ENCODE results near the gene ARL11. TPM values are rescaled to one million over a fixed set of nuclear protein-coding genes. Genes with fewer than 3 reads are reported as not detected.
"Not testable (repeated sequence)": the region's sequence is repeated elsewhere in the genome, so short reads cannot be mapped to it uniquely, and the experiment has no call there.

Gene ARL11
- total RNA-seq, 1 donor from 2014 or later = 2.9 TPM

DNA sequence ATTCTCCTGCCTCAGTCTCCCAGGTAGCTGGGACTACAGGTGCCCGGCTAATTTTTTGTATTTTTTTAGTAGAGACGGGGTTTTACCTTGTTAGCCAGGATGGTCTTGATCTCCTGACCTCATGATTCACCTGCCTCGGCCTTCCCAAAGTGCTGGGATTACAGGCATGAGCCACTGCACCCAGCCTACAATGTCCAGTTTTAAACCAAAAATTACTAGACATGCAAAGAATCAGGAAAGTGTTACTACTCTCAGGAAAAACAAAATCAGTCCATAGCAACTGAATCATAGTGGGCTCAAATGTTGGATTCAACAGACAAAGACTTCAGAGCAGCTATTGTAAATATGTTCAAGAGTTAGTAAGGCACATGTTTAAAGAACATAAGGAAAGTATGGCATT lies 16.3 kb upstream of the ARL11 start:
- not testable (repeated sequence) for DNase-seq (ENCODE audit: low spot score)

DNA sequence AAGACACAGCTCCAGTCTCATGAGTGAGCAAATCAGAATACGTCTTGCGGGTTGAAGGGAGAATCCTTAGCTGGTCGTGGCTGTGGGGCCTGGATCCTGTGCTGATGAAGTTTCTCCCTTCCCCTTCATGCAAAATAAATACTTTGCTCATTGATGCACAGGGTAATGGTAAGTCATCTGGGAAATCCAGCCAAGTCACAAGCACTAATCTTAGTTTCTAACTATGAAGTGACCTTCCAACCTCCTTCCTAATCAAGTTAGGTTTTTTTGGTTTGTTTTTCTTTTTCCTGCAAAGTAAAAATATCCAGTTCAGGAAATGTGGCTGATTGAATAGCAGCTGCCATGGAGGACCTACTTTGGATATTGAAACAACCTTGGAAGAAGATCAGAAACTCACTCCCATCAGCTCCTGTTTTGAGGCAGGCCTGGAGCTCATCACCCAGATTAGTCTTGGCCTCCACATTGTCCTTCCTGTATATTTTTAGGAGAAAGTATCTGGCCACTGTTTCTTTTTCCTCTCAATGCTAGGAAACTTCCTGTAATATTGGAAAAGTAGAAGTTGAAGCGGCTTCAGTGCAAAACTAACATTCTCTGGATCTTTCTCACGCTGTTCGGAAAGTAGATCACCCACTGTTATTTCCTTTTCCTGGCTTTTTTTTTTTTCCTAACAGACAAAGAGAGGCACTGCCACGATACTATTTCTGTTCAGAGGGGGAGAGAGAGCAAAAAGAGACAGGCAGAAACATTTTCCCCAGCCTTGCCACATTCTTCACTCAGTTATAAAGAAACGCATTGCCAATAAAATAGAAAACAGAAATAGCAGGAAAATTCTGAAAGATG lies 12.3 kb upstream of the ARL11 start:
- DNase-seq (ENCODE audit: low spot score) = peak; percentile 51

- no peak for DNase-seq (ENCODE audit: low spot score)
Observed at GRCh38 chr13:49616676-49617065, 11.6 kb upstream of the ARL11 start.

DNA sequence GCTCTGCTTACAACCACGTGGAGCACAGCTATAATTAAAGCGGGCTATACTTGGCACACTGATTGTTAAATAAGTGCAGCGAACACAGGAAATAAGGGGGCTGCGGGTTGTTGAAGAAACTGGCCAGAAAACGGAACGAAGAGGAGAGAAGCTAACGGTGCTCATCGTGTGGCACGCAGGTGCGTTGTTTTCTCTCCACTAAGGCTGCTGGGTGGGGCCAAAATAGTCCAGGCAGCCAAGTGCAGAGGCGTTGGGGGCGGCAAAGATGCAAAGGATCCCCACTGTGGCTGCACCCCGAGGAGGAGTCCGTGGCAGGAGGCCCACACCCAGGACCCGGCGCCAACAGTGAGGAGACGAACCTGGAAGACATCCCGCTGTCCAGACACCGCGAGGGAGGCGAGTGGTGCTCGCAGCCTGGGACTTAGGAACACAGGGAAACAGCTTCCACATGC lies 8.1 kb upstream of the ARL11 start:
- DNase-seq (ENCODE audit: low spot score) = no peak

DNA sequence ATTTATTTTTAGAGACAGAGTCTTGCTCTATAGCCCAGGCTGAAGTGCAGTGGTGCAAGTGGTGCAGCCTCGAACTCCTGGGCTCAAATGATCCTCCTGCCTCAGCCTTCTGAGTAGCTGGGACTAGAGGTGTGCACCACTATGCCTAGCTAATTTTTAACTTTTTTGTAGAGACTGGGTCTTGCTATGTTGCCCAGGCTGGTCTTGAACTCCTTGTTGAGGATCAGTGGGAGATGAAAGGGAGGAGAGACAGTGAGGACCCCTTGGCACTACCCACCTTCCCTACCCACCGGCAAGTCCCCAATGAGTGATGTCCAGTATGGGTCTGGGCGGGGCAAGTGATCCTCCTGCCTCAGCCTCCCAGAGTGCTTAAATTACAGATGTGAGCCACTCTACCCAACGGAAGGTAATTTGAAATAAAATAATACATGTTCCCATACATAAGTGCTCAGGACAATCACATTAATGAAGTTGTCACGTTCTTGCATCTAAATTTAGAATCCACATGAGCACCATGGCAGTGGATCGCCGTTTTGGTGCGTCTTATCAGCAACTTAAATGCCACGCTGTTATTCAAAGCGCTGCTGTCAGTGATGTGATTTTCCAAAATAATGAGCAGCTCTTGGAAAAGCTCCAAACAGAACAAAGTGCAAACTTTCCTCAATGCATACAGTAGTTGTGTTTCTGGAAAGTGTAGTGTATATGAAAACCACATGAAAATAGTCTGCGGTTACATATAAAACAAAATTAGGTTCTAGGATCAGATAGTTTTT lies 5.9 kb upstream of the ARL11 start:
- DNase-seq (ENCODE audit: low spot score) = no peak

DNA sequence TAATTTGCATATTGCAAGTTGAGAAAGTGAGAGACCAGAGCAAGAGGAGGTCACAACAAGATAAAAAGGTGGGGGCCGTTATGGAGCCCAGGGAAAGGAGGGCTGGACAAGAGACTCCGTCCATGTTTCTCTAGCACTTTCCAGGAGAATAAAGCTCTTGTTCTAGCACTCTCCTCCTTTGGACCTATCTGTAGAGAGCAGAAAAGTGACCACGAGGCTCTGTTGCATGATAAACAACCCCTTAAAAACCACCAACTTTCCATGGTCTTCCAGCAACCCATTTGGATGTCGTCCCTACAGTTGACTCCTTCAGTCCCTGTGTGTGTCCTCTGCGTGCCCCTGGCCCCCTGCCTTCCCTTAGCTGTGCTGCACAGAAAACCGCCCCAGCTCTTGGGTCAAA lies 4.1 kb upstream of the ARL11 start:
- no peak for DNase-seq (ENCODE audit: low spot score)

DNA sequence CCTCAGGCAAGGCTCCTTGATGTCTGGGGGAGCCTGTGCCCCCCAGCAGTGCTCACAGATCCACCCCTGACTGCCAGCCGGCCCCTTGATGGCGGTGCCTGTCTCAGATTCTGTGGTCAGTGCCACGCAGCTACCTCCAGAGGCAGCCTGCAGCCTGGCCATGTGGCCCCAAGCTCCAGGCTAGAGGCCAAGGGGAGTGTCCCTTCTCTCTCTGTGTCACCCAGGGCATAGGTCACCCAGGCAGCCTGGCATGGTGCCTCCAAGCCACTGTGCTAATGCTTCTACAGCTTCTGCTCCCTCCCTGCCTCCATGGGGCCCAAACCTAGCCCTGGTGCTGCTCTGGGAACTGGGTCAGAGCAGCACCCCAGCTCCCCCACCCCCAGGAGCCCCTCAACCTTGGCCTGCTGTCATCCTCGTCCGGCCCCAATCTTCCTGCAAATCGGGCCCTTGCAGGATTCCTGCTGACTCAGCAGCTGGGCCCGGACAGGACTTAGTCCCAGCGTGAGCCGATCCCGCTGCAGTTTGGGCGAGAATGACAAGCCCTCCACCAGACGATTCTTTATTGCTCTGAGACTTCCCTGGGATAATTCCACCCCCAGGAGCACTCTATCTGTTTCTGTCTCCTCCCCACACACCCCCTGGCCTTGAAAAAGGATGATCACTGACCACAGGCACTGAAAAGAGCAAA lies 2.8 kb upstream of the ARL11 start:
- DNase-seq (ENCODE audit: low spot score) = peak; percentile 63

GRCh38 chr13:49629196-49629938 lies 1.1 kb downstream of the ARL11 start:
- no peak for DNase-seq (ENCODE audit: low spot score)

DNA sequence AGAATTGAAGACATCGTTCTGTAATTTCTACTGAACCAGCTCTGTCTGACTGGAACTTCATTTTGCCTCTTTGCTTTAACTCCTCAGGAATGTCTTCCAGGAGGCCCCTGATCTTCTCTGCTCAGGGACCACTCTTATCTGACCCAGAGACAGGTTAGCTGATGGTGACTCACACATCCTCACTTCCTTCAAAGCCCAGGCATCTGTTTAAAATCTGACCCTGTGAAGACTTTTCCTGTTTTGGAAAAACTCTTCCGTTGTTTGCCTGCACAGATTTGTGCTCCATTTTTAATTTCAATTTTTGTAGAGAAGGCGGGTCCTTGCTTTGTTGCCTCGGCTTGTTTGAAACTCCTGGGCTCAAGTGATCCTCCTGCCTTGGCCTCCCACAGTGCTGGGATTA lies 1.6 kb downstream of the ARL11 start:
- no peak for DNase-seq (ENCODE audit: low spot score)

GRCh38 chr13:49630580-49630979 lies 2.3 kb downstream of the ARL11 start:
- DNase-seq (ENCODE audit: low spot score) = no peak

- no peak for DNase-seq (ENCODE audit: low spot score)
Observed at GRCh38 chr13:49632156-49632555, 3.8 kb downstream of the ARL11 start.

GRCh38 chr13:49633710-49634109 lies 5.4 kb downstream of the ARL11 start:
- DNase-seq (ENCODE audit: low spot score) = no peak

DNA sequence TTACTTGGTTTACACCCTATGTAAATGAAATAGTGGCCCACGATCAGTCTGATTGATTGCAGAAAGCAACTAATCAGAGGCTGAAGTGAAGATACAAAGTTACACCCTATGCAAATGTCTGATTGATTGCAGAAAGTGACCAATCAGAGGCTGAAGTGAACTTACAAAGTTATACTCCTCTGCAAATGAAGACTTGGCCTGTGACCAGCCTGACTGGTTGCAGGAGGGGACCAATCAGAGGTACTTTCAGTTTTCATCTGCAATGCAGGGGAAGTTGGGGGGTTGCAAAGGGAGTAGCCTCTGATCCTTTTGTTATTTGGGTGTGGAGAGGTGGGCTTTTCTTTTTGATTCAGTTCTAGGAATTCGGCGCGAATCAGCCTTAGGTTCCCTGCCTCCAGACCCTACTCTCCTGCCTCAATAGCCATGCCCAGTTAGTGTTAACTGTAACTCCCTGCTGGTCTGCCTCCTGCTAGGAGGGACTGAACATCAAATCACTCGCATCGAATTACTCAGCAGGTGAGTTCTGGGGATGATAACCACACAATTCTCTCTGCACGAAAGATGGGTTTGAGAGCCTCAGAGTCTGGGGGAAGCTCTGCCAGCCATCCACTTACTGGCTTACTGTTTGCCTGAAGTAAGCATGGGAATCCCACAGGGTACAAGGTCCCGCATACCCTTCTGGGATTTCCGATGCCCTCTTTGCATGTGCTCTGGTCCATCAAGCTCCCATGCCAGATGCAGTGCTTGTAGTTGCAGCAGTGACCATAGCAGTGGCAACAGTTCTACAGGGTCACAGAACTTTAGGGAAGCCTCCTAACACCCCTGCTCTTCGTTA lies 7.5 kb downstream of the ARL11 start:
- DNase-seq (ENCODE audit: low spot score) = no peak

- no peak for DNase-seq (ENCODE audit: low spot score)
Observed at GRCh38 chr13:49636705-49637104, 8.4 kb downstream of the ARL11 start.

DNA sequence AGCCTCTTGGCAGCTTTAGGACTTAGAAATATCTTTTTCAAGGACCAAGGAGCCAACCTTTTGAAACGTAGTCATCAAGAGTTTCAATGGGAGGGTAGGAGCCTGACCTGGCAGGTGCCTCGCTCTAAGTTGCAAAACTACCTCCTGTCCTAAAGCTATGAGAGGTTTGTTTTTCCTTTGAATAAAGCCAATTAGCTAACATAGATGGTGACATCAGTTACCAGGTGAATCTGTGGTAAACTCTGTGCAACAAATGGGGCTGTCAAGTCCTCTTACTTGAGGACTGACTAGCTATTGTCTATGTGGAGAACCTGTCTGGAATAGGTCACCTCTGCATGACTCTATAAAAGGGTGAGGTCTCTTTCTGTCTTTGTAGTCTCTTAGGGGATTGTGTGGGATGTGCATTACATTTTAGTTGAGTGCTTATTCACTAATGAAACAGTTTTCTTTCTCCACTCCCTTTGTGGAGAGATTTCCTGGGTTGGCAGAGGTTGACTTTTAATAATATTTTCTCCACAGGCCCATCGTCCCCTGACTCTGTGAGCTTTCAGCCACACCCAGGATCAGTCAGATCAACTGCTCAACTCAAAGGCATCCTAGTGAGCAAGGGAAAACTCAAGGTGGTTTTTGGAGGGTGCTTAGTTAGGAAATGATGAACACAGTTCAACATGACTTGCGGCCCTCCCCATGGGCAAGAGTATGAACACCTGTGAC lies 9.9 kb downstream of the ARL11 start:
- no peak for DNase-seq (ENCODE audit: low spot score)

DNA sequence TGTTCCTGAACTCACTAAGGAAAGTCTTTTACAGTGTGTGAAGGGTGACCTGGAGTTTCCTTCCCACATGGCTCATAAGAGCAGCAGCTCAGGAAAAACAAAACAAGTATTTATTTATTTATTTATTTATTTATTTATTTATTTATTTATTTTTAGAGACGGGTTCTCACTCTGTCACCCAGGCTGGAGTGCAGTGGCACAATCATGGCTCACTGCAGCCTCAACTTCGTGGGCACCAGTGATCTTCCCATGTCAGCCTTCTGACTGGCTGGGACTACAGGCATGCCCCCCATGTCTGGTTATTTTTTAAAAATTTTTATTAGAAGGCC lies 10.4 kb downstream of the ARL11 start:
- DNase-seq (ENCODE audit: low spot score) = no peak

- DNase-seq (ENCODE audit: low spot score) = peak; percentile 68
Observed at GRCh38 chr13:49641801-49642291, 13.5 kb downstream of the ARL11 start.

- DNase-seq (ENCODE audit: low spot score) = no peak
Observed at GRCh38 chr13:49643035-49643646, 14.8 kb downstream of the ARL11 start.

- DNase-seq (ENCODE audit: low spot score) = no peak
Observed at GRCh38 chr13:49645451-49645850, 17.1 kb downstream of the ARL11 start.

GRCh38 chr13:49646688-49647087 lies 18.4 kb downstream of the ARL11 start:
- no peak for DNase-seq (ENCODE audit: low spot score)

All from umbilical cord (tissue), 2 donors.